Keratinocyte (primary cell): Measurements from ENCODE around the gene CMSS1. TPM values are rescaled to one million over a fixed set of nuclear protein-coding genes. Genes with fewer than 3 reads are reported as not detected.

ENCODE experiments used
- DNase-seq: peaks from one replicate; pipeline ENCODE4 v3.0.0-alpha.2; 2011; ENCODE audit warnings: low read depth, missing footprints, low spot score
- FAIRE-seq: peaks from 2 replicates; lab custom pipeline; 2011; peaks lifted over from hg19 to GRCh38; lab: Jason Lieb, UNC
- H2AFZ ChIP-seq: 2 replicates; pipeline ENCODE4 v1.6.0; 2012; ENCODE audit warnings: low read length, control low read depth, inconsistent platforms; ENCODE audit not compliant: control insufficient read depth
- H3K27ac ChIP-seq: 2 replicates; pipeline ENCODE4 v1.5.1; 2011; ENCODE audit warnings: low read length; ENCODE audit not compliant: control insufficient read depth, insufficient read depth
- H3K27me3 ChIP-seq: 3 replicates; pipeline ENCODE4 v1.6.0; 2011; ENCODE audit warnings: low read length; ENCODE audit not compliant: control insufficient read depth, insufficient read depth; ENCODE audit errors: extremely low read depth
- H3K36me3 ChIP-seq, 2 experiments: 2 replicates in 1 of 2; 3 replicates in 1 of 2; pipeline ENCODE4 v1.5.1; 2011; ENCODE audit warnings: low read length in 2 of 2, mild to moderate bottlenecking in 1 of 2; ENCODE audit not compliant: control insufficient read depth in 2 of 2, insufficient read depth in 2 of 2; ENCODE audit errors: extremely low read depth in 1 of 2
- H3K4me1 ChIP-seq: 3 replicates; pipeline ENCODE4 v1.5.1; 2011; ENCODE audit warnings: low read length; ENCODE audit not compliant: control insufficient read depth, insufficient read depth; ENCODE audit errors: extremely low read depth
- H3K4me2 ChIP-seq: 3 replicates; pipeline ENCODE4 v1.6.0; 2011; ENCODE audit warnings: low read depth, low read length; ENCODE audit not compliant: control insufficient read depth, insufficient read depth; ENCODE audit errors: extremely low read depth
- H3K4me3 ChIP-seq, 3 experiments: fragments of 200-600 bp in 1 of 3; sonication (generic) in 1 of 3; 2 replicates in 2 of 3; 3 replicates in 1 of 3; pipeline ENCODE4 v1.5.1; 2011 to 2016; ENCODE audit warnings: low read length in 3 of 3, mild to moderate bottlenecking in 3 of 3, control low read depth in 2 of 3, inconsistent platforms in 1 of 3, low read depth in 1 of 3, mixed read lengths in 1 of 3, mixed run types in 1 of 3, moderate library complexity in 1 of 3; ENCODE audit not compliant: control insufficient read depth in 2 of 3, insufficient read depth in 2 of 3; ENCODE audit errors: extremely low read depth in 1 of 3
- H3K79me2 ChIP-seq: 2 replicates; pipeline ENCODE4 v1.6.0; 2012; ENCODE audit warnings: low read length; ENCODE audit not compliant: control insufficient read depth, insufficient read depth
- H3K9ac ChIP-seq: 3 replicates; pipeline ENCODE4 v1.6.0; 2011; ENCODE audit warnings: low read length; ENCODE audit not compliant: control insufficient read depth, insufficient read depth; ENCODE audit errors: extremely low read depth
- H3K9me1 ChIP-seq: 3 replicates; pipeline ENCODE4 v1.6.0; 2011; ENCODE audit warnings: low read length; ENCODE audit not compliant: control insufficient read depth, insufficient read depth; ENCODE audit errors: extremely low read depth
- H3K9me3 ChIP-seq: 2 replicates; pipeline ENCODE4 v1.5.1; 2012; ENCODE audit warnings: low read depth, low read length; ENCODE audit not compliant: control insufficient read depth
- H4K20me1 ChIP-seq: 3 replicates; pipeline ENCODE4 v1.6.0; 2011; ENCODE audit warnings: low read length; ENCODE audit not compliant: control insufficient read depth, insufficient read depth; ENCODE audit errors: extremely low read depth
- EZH2 ChIP-seq: IDR thresholded peaks from one replicate; pipeline ENCODE4 v1.6.1; 2012; ENCODE audit warnings: inconsistent platforms, mild to moderate bottlenecking, low read length, moderate library complexity
- dilution Hi-C: fragments of 300-500 bp; cut with MboI; formaldehyde crosslinking; loops from one replicate; pipeline ENCODE4 v1.7.0; 2020; ENCODE audit warnings: low sequenced_read_pairs; ENCODE audit not compliant: extremely low pct_ligation_motif_present
- polyA plus RNA-seq, 5 experiments: library from polyadenylated mRNA; depleted of rRNA in 3 of 5; stranded (reverse) in 3 of 5; stranded (forward) in 1 of 5; unstranded in 1 of 5; fragments of >200 nt; gene quantifications; 1 replicate in 1 of 5; 2 replicates in 3 of 5; 3 replicates in 1 of 5; pipeline versions ENCODE4 v1.2.1 to v1.2.3, GENCODE V29; 2011 to 2012; ENCODE audit warnings: missing spikeins in 2 of 5, low read depth in 1 of 5, low replicate concordance in 1 of 5
- TF ChIP-seq, protein P1 (sequence below), 3 experiments: IDR thresholded peaks in 1 of 3; conservative IDR thresholded peaks in 1 of 3; optimal IDR thresholded peaks in 1 of 3; 2 replicates in 2 of 3; 3 replicates in 1 of 3; pipeline versions ENCODE3 to v1.5.1; 2011; ENCODE audit warnings: low read length in 3 of 3, mild to moderate bottlenecking in 3 of 3, moderate library complexity in 2 of 3, control low read depth in 1 of 3, inconsistent platforms in 1 of 3; ENCODE audit not compliant: insufficient read depth in 2 of 3; ENCODE audit errors: extremely low read depth in 1 of 3

The CMSS1 gene
- polyA plus RNA-seq, 1 donor (not counting 4 experiments of a cell fraction or from before 2014, with no cell fraction given) = 37.2 TPM

DNA sequence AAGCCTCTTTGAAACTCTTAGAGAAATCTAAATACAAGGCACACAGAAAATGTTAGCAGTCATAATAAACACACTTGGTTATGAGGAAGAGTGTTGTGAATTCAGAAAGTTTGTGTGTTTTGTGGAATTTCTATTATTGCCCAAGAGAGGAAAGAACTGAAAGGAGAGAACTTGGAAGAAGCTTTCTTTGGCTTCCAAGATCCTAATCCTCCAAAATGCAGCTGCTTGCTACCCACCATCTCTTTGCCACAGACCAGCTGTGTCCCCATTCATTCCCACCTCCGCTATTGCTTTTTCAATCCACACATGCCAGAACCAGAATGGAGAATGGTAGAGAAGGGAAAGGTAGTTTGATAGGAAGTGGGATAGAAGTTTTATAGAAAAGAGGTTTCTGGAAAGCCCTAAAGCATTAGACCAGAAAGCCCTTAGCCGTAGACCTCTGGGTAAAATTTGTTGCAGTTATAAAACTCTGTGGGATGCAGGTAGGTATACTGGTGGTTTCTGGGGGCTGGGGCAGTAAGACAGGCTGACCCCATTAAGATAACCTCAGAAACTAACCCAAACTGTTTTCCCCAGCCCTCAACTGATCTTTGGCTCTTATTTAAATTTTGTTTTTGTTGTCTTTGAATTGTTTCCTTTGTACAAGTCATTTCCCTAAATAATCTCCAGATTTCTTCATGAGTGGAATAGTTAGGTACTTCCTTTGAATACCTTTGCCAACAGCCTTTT, 188.2 kb downstream of the CMSS1 start:
- no peak overlapping the region for H2AFZ ChIP-seq
- H3K9me1 ChIP-seq = peaks cover 3% of the 10 kb centered on the region
- DNase-seq (no peak), FAIRE-seq (no peak)
- no peak overlapping the region for H3K27ac ChIP-seq
- no peaks in the 10 kb centered on the region for H3K27me3 ChIP-seq
- TF ChIP-seq, protein P1, sequence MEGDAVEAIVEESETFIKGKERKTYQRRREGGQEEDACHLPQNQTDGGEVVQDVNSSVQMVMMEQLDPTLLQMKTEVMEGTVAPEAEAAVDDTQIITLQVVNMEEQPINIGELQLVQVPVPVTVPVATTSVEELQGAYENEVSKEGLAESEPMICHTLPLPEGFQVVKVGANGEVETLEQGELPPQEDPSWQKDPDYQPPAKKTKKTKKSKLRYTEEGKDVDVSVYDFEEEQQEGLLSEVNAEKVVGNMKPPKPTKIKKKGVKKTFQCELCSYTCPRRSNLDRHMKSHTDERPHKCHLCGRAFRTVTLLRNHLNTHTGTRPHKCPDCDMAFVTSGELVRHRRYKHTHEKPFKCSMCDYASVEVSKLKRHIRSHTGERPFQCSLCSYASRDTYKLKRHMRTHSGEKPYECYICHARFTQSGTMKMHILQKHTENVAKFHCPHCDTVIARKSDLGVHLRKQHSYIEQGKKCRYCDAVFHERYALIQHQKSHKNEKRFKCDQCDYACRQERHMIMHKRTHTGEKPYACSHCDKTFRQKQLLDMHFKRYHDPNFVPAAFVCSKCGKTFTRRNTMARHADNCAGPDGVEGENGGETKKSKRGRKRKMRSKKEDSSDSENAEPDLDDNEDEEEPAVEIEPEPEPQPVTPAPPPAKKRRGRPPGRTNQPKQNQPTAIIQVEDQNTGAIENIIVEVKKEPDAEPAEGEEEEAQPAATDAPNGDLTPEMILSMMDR (optimal IDR thresholded peaks at IDR 0.05 in 1 of 3, IDR thresholded peaks at IDR 0.05 in 1 of 3, conservative IDR thresholded peaks at IDR 0.05 in 1 of 3; ENCODE audit: extremely low read depth in 1 of 3, insufficient read depth in 2 of 3, low read length in 3 of 3) = no peak
- TF ChIP-seq EZH2 = no peak
- dilution Hi-C loops = no loop called here
- H3K4me1 ChIP-seq = peaks cover 35% of the 10 kb centered on the region
- H3K36me3 ChIP-seq = peaks cover 0 to 2% of the 10 kb centered on the region in 2 experiments
- no peak overlapping the region for H3K4me2 ChIP-seq
- H3K9ac ChIP-seq = no peak overlapping the region
- H4K20me1 ChIP-seq = no peaks in the 10 kb centered on the region
- H3K9me3 ChIP-seq = no peaks in the 10 kb centered on the region
- H3K4me3 ChIP-seq = no peak overlapping the region
- H3K79me2 ChIP-seq = no peaks in the 10 kb centered on the region

DNA sequence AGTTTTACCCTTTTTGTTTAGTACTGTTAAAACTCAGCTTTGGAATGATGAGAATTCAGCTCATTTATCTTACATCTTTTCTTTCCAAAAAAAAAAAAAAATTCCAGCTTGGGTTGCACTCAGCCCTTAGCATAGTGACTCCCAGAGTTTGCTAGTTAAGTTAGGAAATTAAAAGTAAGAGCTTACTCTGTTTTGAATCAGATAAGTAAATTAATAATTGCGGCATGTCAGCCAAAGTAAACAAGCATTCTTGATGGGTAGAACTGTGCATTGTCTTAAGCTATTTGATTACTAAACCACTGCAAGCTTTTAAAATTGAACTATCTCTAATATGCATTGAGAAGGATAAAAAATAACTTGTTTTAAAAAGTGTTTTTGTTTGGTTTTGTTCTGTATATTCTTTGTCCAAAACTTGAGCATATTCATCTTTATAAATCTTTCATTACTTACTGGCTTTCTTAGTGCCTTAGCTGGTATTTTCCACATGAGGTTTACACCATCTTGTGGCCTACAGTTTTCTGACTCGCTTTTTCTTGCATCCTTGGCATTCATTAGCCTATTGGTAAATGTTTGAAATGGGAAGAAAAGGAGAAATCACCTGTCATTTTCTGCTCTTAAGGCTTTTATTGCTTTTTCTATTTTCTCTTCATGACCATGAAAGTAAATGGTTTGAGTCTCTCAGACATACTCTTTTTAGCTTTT, 189.1 kb downstream of the CMSS1 start:
- no peaks in the 10 kb centered on the region for H3K79me2 ChIP-seq
- no peak overlapping the region for H3K4me3 ChIP-seq
- H3K9me3 ChIP-seq = no peaks in the 10 kb centered on the region
- DNase-seq (no peak), FAIRE-seq (no peak)
- no peak overlapping the region for H3K4me2 ChIP-seq
- no peak overlapping the region for H3K27ac ChIP-seq
- H3K9me1 ChIP-seq = peaks cover 3% of the 10 kb centered on the region
- H3K36me3 ChIP-seq = peaks cover 0 to 4% of the 10 kb centered on the region in 2 experiments
- TF ChIP-seq EZH2 = no peak
- H2AFZ ChIP-seq = no peak overlapping the region
- H4K20me1 ChIP-seq = no peaks in the 10 kb centered on the region
- H3K9ac ChIP-seq = no peak overlapping the region
- peaks cover 26% of the 10 kb centered on the region for H3K4me1 ChIP-seq
- dilution Hi-C loops = no loop called here
- H3K27me3 ChIP-seq = no peaks in the 10 kb centered on the region
